Measurements from ENCODE around the gene VWA5B2.

Gene VWA5B2

DNA sequence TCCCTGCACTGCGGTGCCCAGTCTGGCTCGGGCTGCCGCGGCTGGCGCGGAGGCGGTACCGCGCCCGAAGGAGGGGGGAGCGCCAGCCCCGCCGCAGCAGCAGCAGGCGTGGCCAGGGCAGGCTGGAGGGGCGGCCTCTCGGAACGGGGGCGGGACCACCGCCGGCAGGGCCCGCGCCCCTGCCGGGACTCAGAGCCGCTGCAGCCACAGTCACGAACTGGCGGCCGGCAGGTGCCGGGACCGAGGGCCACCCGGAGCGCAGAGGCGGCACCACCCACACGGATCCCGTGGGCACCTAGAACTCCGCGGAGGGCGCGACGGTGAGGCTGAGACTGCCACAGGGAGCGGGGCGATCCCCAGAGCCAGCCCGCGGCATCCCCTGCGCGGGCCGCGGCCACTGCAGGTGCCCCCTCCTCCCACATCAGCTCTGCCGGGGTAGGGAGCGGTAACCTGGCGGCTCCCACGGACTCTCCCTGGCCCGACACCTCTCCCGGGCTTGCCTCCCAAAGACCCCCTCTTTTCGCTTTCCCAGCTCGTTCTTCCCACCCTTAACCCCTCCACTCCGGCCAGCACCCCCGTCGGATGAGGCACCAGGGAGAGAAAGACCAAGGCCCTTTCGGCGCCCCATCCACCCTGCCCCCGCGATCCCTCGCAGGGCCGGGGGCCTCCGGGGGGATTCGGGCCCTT lies at the start of gene VWA5B2:
TSS of gene VWA5B2 (plus strand) at position 192 of the 687 bp plus-strand sequence. CDS start 944 bp downstream, outside the sequence.
- DNase-seq (ENCODE audit: low read depth, low spot score) = no peak

DNA sequence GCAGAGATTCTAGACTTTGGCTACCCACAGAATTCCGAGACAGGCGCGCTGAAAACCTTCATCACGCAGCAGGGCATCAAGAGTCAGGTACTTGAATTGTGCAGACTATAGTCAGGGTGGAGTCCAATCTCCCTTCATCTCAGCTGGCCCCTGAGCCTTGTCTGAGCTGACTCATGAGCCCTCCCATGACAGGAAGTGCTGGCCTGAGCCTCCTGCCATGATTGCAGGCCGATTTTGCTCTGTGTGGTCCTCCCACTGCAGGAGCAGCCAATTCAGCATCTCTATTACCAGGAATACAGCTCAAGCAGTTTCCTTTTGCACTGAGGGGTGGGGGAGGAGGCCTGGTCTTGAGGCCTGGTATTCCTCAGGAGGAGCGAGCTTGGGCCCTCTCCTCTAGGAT lies 49.2 kb upstream of the VWA5B2 start:
- DNase-seq (ENCODE audit: low read depth, low spot score) = no peak

DNA sequence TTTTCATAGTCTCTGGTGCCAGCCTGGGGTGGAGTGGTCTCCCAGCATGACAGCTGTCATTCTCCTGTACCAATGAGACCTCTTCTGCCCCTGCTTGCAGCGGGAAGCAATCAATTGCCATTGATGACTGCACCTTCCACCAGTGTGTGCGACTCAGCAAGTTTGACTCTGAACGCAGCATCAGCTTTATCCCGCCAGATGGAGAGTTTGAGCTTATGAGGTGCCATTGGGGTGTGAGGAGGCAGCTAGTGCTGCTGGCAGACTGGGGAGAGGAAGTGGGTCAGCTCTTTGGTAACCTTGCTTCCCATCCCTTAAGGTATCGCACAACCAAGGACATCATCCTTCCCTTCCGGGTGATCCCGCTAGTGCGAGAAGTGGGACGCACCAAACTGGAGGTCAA lies 47.8 kb upstream of the VWA5B2 start:
- DNase-seq (ENCODE audit: low read depth, low spot score) = no peak

DNA sequence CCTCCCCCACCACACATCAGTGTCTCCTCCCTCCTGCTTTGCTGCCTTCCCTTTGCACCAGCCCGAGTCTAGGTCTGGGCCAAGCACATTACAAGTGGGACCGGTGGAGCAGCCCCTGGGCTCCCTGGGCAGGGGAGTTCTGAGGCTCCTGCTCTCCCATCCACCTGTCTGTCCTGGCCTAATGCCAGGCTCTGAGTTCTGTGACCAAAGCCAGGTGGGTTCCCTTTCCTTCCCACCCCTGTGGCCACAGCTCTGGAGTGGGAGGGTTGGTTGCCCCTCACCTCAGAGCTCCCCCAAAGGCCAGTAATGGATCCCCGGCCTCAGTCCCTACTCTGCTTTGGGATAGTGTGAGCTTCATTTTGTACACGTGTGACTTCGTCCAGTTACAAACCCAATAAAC lies 45.7 kb upstream of the VWA5B2 start:
- DNase-seq (ENCODE audit: low read depth, low spot score) = no peak

DNA sequence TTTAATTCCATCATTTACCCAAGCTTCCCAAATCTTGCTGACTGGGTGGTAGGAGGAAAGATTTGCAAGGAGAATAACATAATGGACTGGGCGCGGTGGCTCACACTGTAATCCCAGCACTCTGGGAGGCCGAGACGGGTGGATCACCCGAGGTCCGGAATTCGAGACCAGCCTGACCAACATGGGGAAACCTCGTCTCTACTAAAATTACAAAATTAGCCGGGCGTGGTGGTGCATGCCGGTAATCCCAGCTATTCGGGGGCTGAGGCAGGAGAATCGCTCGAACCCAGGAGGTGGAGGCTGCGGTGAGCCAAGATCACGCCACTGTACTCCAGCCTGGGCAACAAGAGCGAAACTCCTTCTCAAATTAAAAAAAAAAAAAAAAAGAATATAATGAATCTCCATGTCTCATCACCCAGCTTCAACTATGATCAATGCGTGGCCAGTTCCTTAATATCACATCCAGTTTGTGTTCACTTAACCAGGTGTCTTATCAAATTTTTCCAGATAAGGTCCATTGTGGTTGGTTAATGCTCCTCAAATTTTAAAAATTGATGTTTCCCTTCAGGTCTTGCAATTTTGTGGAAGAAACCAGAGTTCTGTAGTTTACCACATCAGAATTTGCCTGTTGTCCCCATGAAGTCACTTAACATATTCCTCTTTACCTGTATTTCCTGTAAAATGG lies 44.7 kb upstream of the VWA5B2 start:
- no peak for DNase-seq (ENCODE audit: low read depth, low spot score)

DNA sequence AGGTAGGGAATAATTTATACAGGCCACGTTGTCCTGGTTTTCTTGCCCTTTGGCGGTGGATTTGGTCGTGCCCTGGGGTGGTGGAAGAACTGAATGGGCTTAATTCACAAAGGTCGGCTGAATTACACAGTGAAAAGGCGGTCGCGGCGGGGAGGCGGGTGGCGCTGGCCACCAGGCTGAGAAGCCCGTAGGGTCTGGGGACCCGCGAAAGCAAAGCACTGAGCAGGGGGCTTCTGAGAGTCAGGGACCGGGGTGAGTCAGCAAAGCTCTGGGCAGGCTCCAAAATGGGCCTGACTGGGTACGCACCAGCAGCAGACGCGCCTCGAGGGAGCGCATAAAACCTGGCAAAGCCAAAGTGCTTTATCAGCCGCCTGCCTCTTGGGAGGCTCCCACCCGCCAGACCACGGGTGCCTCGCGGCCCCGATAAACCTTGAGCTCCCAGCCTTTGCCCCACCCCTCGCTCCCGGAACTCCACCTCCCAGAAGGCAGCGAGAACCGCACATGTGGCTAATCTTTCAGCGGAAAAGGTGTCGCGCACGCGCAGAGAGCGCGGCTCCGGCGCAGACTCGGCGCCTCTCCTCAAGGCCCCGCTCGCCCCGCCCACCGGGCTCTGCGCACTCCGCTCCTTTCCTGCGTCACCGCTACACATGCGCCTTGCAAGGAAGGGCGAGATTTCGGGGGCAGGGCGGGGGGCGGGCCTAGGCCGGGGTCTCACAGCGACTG lies 43.8 kb upstream of the VWA5B2 start:
- DNase-seq (ENCODE audit: low read depth, low spot score) = peak; percentile 95

DNA sequence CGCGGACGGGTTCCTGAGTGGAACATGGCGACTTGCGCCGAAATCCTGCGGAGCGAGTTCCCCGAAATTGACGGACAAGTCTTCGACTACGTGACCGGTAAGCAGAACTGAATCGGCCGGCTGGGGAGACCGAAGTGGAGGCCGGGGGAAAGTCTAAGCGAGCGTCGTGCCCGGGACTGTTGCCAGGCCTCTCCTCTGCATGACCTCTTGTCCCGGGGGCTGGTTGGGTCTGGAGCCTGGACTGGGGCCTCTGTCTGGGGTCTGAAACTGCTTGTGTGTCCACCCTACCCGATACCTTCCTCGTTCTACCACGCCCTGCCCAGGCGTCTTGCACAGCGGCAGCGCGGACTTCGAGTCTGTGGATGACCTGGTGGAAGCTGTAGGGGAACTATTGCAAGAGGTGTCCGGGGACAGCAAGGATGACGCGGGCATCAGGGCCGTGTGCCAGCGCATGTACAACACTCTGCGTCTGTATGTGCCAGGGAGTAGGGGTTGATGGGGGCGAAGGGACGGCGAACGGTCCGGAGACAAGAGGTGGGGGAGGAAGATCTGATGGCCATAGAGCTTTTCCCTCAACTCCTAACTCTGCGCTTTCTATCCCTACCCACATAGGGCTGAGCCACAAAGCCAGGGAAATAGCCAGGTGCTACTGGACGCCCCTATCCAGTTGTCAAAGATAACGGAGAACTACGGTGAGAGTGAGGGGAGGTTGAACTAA lies 43.0 kb upstream of the VWA5B2 start, which contains the start of gene ABCF3:
TSS of gene ABCF3 (plus strand) at position 16 of the 718 bp plus-strand sequence. CDS start at position 25, 9 bp downstream.
- no peak for DNase-seq (ENCODE audit: low read depth, low spot score)

DNA sequence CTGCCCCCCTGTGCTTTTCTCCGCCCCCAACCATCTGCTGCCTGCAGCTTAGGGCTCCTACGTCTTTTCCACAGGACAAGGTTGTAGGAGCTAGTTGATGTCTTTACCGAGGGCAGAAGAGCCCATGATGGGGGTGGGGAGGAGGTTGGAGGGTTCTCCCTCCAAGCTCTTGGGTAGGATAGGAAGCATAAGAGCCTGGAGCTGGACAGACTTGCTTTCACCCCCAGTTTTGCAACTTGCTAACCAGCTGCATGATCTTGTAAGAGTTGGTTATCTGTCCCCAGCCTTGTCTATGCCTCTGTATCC lies 42.5 kb upstream of the VWA5B2 start:
- no peak for DNase-seq (ENCODE audit: low read depth, low spot score)

DNA sequence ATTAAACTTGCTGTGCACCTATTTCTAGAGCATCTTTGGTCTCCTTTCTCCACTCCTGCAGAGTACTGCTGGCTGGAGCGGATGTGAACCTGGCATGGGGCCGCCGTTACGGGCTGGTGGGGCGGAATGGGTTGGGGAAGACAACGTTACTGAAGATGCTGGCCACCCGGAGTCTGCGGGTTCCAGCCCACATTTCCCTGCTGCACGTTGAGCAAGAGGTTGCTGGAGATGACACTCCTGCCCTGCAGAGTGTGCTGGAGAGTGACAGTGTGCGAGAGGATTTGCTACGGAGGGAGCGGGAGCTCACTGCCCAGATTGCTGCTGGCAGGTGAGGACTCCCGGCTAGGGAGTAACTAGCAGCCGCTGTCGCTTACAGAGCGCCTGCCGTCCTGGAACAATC lies 41.3 kb upstream of the VWA5B2 start:
- no peak for DNase-seq (ENCODE audit: low read depth, low spot score)

DNA sequence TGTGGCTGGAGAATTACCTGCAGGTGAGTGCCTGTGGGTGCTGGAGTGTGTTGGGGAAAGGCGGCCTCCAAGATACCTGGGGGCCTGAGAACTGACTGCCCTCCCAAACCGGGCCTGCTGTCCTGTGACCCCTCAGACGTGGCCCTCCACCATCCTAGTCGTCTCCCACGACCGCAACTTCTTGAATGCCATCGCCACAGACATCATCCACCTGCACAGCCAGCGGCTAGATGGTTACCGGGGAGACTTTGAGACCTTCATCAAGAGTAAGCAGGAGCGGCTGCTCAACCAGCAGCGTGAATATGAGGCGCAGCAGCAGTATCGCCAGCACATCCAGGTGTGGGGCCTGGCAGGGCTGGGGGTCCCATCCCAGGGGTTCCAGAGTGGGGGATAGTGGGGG lies 40.0 kb upstream of the VWA5B2 start:
- DNase-seq (ENCODE audit: low read depth, low spot score) = no peak

DNA sequence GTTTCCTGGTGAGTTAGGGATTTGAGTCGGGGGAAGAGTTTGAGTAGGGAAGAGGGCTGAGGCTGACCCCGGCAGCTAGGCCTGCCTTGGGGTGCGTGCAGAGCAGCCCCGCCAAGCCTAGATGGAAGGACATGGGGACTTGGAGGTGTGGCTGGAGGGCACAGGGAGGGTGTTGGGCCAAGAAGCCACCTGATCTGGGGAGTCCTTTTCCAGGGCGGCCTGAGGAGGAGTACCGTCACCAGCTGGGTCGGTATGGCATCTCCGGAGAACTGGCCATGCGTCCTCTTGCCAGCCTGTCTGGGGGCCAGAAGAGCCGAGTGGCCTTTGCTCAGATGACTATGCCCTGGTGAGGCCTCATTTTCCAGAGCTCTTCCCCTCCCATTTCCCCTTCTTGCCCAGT lies 36.5 kb upstream of the VWA5B2 start:
- DNase-seq (ENCODE audit: low read depth, low spot score) = no peak

DNA sequence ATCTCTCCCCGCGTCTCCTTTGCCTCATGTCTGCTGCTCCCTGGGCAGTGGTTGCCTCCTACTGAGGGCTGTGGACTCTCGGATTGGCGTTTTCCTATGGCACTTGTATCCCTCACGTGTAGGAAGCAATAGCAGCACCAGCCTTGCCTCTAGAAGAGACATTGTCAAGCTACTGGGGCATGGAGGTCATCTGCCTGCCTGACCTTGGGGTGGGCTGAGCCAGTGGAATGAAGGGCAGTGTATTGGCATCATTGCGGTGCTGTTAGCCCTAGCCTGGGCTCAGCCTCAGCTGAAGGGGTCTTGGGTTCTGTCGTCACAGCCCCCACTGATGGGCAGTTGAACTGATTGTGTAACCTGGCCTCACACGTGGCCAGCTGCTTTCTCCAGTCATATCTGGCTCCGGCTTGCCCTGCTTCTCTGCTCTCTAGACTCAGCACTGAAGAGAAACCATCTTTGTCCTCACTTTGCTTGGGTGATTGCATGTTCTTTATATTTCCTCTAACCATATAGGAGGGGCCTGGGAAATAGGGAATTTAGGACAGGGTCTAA lies 35.3 kb upstream of the VWA5B2 start:
- no peak for DNase-seq (ENCODE audit: low read depth, low spot score)

DNA sequence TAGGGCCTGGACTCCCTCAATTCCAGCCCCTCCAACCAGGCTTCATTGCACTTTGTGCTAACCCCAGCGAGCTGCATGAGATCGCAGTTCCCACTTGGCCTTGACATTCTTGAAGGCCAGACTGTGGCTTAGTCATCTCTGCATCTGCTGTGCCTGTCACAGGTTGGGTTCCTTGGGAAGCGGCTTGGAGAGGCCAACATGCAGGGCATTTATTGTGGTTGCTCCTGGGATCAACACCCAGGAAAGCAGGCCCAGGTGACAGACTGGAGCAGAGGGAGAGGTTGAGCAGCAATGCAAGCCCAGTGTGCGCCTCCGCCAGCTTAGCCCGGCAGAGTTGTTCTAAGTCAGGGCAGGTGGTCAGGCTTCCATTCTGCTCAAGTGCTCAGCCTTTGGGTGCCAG lies 32.8 kb upstream of the VWA5B2 start:
- no peak for DNase-seq (ENCODE audit: low read depth, low spot score)

DNA sequence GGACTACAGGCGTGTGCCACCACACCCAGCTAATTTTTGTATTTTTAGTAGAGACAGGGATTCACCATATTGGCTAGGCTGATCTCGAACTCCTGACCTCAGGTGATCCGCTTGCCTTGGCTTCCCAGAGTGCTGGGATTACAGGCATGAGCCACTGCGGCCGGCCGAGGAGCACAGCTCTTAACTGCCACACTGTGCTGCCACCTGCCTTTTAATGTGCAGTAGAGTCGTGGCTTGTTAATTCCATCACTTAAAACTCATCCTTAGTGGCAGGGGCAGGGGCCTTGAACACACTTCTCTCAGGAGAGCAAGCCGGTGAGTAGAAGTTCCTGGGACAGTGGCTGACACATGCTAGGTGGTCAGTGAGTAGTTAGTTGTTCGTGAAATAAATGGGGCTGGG lies 30.9 kb upstream of the VWA5B2 start:
- no peak for DNase-seq (ENCODE audit: low read depth, low spot score)

DNA sequence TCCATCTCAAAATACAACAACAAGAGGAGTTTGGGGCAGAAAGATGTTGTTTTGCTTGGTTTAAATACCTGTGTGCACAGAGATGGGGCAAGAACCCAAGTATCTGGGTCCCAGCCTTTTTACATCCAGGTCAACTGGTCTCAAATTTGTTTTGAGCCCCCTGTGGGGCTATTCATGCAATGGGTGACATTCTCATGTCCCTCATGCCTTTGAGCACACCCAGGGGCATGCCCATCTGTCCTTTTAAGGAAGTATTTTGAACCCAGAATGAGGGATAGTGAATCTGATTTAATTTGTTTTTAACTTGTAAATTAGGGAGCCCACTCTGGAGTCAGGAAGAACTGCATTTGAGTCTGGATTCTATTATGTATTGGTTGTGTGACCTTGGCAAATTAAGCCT lies 28.6 kb upstream of the VWA5B2 start:
- DNase-seq (ENCODE audit: low read depth, low spot score) = no peak

DNA sequence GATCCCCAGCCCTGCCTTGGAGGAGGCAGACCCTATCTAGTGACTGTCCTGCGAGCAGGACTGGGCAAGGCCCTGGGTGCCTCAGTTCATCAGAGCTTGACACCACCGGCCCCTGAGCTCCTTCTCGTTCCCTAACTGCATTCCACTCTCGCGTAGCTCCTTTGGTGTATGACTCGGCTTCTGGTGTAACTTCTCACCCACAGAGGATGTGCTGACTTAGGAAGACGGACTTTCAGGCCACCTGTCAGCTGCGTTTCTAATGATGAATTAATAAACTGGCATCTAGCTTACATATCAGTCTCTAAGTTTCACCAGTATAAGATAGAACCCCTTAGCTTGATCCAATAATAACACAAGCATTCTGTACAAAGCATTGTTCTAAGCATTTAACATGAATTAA lies 25.9 kb upstream of the VWA5B2 start:
- DNase-seq (ENCODE audit: low read depth, low spot score) = no peak

DNA sequence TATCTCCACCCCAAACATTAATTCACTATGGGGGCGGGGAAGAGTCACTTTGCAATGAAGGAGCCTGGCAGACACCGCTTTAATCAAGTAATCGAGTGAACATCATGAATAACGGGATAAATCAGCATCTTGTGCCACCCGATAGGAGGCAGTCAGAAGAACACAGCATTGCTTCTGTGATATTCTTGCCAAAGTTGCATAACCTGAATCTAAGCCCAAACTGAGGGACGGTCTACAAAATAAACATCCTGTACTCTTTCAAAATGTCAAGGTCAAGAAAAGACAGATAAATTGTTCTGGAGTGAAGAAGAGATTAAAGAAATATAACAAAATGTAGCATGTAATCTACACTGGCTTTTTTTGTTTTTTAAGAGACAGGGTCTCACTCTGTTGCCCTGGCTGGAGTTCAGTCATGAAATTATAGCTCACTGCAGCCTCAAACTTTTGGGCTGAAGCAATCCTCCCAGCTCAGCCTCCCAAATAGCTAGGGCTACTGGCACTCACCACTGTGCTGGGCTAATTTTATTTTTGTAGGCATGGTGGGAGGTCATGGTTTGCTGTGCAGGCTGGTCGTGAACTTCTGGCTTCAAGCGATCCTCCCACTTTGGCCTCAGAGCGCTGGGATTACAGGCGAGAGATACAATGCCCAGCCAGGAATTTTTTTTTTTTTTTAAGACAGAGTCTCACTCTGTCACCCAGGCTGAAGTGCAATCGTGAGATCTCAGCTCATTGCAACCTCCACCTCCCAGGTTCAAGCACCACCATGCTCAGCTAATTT lies 20.1 kb upstream of the VWA5B2 start:
- DNase-seq (ENCODE audit: low read depth, low spot score) = no peak

DNA sequence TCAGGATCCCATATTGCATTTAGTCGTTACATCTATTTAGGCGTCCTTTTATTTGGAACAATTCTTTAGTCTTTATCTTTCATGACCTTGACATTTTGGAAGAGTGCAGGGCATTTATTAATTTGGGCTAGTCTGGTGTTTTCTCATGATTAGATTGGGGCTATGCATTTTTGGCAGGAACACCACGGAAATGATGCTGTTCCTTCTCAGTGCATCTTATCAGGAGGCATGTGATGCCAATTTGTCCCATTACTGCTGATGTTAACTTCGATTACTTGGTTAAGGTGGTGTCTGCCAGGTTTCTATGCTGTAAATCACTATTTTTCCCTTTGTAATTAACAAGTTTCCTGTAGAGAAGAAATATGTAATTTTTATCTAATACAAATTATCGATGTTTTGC lies 18.1 kb upstream of the VWA5B2 start:
- no peak for DNase-seq (ENCODE audit: low read depth, low spot score)

DNA sequence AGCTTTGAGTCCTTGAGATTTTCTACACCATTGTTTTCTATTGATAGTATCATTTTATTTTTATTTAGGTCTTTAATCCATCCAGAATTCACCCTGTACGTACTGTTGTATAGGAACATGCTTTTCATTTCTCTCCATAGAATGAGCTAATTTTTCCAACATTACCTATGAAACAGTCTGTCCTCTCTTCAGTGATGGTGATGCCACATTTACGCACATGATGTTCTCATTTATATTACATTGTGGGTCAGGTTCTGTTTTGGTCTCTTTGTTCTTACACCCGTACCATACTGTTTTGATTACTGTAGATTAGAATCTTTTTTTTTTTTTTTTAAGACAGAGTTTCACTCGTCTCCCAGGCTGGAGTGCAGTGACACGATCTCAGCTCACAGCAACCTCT lies 17.7 kb upstream of the VWA5B2 start:
- no peak for DNase-seq (ENCODE audit: low read depth, low spot score)

DNA sequence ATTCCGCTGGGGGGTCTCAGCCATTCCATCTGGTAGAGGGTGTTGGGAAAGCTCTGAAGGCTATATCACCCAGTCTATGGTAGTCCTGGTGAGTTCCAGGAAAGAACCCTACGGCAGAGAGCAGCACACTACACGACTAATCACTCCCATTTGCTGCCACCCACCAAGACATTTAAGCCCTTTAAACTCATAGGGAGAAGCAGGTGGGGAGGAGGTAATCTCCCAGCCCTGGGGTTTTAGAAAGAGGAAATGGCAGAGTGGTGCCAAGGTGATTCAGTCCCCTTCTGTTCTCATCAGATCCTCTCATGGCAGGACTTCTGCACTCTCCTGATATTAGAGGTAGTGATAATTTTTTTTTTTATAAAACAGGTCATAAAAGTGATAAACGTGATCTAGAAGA lies 10.6 kb upstream of the VWA5B2 start:
- DNase-seq (ENCODE audit: low read depth, low spot score) = no peak

DNA sequence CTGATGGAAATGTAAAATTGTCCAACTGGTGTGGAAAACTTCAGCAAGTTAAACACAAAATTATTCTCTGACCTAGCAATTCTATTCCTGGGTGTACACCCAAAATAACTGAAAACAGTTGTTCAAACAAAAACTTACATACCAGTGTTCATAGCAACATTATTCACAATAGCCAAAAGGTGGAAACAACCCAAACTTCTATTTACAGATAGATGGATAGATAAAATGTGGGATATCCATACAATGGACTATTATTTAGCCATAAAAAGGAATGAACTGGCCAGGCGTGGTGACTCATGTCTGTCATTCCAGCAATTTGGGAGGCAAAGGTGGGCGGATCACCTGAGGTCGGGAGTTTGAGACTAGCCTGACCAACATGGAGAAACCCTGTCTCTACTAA lies 6.9 kb upstream of the VWA5B2 start:
- no peak for DNase-seq (ENCODE audit: low read depth, low spot score)
